GM13977 (cell line): ENCODE results near the gene LVRN.
A peak's percentile ranks its signal among the peaks of the same experiment; 100 is the strongest.

ENCODE experiments used
- DNase-seq: peaks from one replicate; pipeline ENCODE4 v3.0.0; 2012; ENCODE audit warnings: low spot score
- CTCF ChIP-seq: IDR thresholded peaks from 2 replicates; pipeline ENCODE4 v1.5.1; 2012; ENCODE audit warnings: mild to moderate bottlenecking, control low read depth; ENCODE audit not compliant: insufficient read depth; ENCODE audit errors: extremely low read depth, missing control alignments
- in situ Hi-C: fragments of 300-500 bp; cut with MboI; formaldehyde crosslinking; loops from one replicate; pipeline ENCODE4 v1.12.0; 2022; ENCODE audit warnings: low sequenced_read_pairs, low pct_unique_long_range_greater_than_20kb, mixed read lengths, inconsistent platforms; ENCODE audit not compliant: unreplicated experiment

LVRN gene

GRCh38 chr5:116058346-116058936, 96.2 kb downstream of the LVRN start:
- in situ Hi-C loops: loop anchor here (25.0 kb wide), 2 partner anchors 221 to 746 kb away; partner anchors contain the start of genes AP3S1 and ATG12

GRCh38 chr5:116062352-116062751, 100.1 kb downstream of the LVRN start:
- DNase-seq: no peak
- TF ChIP-seq CTCF: no peak
- in situ Hi-C loops: loop anchor here (25.0 kb wide), 2 partner anchors 225 to 750 kb away; partner anchors contain the start of genes AP3S1 and ATG12

More at GRCh38 chr5:116058346-116058936, 96.2 kb downstream of the LVRN start:
- no peak for TF ChIP-seq CTCF
- no peak for DNase-seq

GRCh38 chr5:116063950-116064349, 101.7 kb downstream of the LVRN start:
- in situ Hi-C loops: loop anchor here (25.0 kb wide), 2 partner anchors 227 to 752 kb away; partner anchors contain the start of genes AP3S1 and ATG12
- no peak for DNase-seq
- TF ChIP-seq CTCF: no peak

- peak; percentile 38 for DNase-seq
- in situ Hi-C loops: loop anchor here (25.0 kb wide), 2 partner anchors 231 to 756 kb away; partner anchors contain the start of genes AP3S1 and ATG12
- TF ChIP-seq CTCF: peak; percentile 66
Observed at GRCh38 chr5:116068028-116068632, 105.9 kb downstream of the LVRN start.

GRCh38 chr5:116071211-116071610, 108.9 kb downstream of the LVRN start:
- TF ChIP-seq CTCF: no peak
- DNase-seq: no peak
- in situ Hi-C loops: loop anchor here (10.0 to 25.0 kb wide), 3 partner anchors 234 to 759 kb away; partner anchors contain the start of genes AP3S1, ATG12 and TMED7

GRCh38 chr5:116075191-116075831, 113.0 kb downstream of the LVRN start:
- no peak for TF ChIP-seq CTCF
- in situ Hi-C loops: loop anchor here (10.0 kb wide), 1 partner anchor 451 kb away; the partner anchor contains the start of gene TMED7
- DNase-seq: no peak
